NCI-H1417 (cell line): ENCODE data around the gene NEK10.

Source experiments
- DNase-seq, 3 experiments: peaks; one replicate each; lab custom pipeline; 2025; lab: John Stamatoyannopoulos, UW

NEK10 gene

DNA sequence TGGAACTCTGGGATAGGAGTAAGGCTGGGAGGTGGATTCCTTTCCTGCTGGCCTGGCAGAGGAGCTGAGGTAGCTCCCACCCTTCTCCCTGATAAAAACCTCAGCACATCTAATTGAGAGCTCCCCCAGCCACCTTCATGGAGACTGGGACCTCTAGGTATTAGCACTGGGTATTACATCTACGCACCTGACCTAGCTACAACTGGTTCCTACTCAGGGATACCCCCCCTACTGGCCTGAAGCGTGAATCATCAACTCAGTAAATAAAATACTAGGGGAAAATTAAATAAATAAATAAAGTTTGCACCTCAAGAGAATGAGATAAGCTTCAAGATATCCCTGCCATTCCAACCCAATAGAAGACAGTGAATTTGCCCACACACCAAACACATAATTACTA lies 140.4 kb downstream of the NEK10 start:
- no peak for DNase-seq

DNA sequence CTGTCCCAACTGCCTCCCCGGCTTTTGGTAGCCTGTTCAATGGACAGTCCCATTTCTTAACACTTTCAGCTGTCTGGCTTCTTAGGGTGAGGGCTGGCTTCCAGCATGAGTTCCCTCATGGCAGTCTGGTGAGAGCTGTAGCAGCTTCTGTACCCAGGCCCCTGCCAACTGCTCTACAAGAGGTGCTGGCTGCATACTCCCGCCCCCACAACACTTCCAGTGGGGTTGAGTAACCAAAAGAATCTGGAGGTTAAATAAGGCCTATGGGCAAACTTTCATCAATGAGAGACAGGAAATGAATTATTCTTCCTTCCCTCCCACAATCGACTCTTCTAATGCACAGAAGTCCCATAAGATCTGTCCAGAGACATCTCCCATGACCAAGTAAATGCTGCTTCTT lies 145.0 kb downstream of the NEK10 start:
- DNase-seq = no peak

GRCh38 chr3:27221264-27221932 lies 147.8 kb downstream of the NEK10 start:
- DNase-seq = no peak

DNA sequence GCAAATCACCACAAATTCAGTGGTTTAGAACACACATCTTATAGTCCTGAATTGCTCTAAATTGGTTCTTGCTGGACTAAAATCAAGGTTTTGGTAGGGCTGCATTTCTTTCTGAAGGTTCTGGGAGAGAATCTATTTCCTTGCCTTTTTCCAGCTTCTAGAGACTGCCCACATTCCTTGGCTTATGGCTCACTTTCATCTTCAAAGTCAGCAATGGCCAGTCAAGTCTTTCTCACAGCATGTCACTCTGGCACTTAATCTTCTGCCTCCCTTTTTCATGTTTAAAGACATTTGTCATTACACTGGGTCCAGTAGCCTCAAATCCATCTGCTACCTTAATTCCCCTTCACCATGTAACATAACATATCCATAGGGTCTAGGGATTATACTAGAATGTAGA lies 149.0 kb downstream of the NEK10 start:
- no peak for DNase-seq

DNA sequence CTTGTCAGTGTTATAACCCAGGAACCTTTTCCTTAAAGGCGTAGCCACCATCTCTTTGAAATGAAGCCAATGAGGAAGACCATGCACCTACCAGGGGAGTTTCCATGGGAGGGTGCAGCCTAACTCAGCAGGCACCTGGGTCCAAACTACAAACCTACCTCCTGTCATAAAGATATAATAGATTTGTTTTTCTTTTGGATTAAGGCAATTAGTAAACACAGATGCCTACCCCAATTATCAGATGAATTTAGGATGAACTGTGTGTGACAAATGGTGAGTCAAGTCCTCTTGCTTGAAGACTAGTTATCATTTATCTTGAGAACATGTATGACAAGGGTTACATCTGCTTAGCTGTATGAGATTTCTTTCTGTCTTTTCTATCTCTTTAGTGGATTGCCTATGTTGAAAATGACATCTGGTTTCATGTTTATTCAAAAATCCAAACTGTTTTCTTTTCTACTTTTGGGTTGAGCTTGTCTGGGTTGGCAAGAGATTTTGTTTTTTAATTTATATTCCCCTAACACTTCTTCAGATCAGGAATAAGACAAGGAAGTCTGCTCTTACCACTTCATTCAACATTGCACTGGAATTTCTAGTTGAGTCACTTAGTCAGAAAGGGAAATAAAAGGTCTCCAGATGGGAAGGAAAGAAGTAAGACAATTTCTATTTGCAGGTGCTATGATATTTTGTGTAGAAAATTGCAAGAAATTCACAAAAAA lies 149.9 kb downstream of the NEK10 start:
- no peak for DNase-seq

GRCh38 chr3:27216955-27217552 lies 152.1 kb downstream of the NEK10 start:
- no peak for DNase-seq

- DNase-seq = no peak
Observed at GRCh38 chr3:27216295-27216855, 152.8 kb downstream of the NEK10 start.

- no peak for DNase-seq
Observed at GRCh38 chr3:27213450-27213849, 155.7 kb downstream of the NEK10 start.

GRCh38 chr3:27209617-27210264 lies 159.4 kb downstream of the NEK10 start:
- DNase-seq = no peak

DNA sequence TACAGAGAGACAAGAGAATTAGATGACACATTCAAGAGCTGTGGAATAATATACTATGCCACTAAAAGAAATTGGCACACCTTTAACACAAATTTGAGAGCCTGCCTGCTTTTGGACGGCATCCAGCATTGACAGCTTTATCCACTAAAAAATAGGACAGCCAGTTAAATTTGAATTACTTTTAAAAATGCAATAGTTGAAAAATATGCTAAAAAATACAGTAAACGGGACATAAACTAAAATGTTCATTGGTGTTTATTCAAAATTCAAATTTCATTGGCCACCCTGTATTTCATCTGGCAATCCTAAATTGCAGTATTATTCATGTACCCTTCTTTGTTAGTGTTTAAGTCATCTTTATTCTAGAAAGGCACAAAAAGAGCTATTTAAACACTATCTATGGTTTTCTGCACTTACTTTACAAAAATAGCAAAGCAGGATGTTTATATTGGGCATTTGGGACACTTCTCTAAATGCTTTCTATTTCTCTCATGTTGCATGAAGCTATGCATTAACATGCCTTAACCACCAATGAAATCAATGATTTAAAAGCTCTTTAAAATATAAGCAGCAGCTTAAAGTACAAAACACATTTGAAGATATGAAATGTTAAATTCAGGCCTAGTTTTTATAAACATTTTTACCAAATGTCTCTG lies 160.1 kb downstream of the NEK10 start:
- DNase-seq = no peak

DNA sequence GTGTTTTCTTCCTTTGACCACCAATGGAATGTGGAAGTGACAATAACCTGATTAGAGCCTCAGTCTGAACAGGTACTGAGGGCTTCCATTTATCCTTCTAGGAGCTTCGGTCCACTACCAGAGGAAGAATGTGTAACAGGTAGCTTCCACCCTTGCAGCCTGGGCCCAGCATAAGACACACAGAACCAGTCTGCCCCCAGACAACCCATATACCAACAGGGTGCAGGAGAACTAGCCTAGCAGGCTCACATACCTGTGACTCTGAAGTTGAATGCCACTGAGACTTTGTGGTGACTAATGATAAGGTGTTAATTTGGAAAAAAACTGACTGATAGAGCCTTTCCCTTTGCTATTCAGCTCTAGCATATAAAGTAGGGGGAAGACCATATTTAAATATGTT lies 166.2 kb downstream of the NEK10 start:
- no peak for DNase-seq

DNA sequence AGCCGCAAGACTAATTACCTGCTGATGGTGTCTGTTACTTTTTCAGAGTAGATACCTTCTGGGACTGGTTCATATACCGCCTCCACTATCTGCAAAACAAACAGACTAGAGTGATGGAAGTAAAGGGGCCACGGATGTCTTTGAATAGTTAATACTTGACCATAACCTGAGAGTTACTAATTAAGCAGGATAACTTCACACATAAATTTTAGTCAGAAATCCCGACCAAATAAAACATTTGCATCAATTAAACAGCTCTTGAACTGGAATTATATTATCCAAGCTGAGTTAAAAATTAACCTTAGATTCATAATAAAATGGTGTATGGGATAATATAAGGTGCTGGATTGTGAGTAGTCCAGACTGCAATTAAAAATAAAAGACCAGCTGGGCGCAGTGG lies 167.7 kb downstream of the NEK10 start:
- no peak for DNase-seq

DNA sequence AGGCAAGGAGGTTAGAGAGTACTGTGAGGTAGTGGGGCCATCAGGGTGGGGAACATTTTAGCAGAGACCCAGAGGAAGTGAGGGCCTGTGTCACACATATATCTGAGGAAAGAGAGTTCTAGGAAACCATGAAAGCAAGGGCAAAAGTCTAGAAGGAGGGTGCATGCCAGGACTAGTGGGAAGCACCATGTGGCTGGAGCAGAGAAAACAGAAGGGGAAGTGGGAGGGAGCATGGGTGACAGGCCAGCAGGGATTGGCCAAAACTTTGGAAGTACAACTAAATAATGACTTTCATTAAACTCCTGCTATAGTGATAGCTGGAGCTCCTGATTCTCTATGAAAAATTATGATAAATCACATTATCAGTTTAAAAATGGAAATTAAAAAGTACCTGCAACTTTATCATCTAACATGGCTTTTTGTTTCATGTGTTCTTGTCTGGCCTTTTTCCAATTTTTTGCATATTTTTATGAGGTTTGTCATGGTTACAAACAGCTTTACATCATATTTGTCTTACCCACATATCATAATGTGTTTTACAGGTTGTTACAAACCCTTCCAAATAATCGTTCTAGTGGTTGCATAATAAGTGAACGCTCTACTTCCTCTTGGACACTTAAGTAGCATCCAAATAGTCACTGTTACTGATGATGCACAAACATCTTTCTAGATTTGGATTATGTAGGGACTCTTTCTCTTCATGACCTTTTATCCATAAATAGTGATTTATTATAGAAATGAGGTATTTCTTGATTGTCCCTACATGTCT lies 168.3 kb downstream of the NEK10 start:
- DNase-seq = no peak

DNA sequence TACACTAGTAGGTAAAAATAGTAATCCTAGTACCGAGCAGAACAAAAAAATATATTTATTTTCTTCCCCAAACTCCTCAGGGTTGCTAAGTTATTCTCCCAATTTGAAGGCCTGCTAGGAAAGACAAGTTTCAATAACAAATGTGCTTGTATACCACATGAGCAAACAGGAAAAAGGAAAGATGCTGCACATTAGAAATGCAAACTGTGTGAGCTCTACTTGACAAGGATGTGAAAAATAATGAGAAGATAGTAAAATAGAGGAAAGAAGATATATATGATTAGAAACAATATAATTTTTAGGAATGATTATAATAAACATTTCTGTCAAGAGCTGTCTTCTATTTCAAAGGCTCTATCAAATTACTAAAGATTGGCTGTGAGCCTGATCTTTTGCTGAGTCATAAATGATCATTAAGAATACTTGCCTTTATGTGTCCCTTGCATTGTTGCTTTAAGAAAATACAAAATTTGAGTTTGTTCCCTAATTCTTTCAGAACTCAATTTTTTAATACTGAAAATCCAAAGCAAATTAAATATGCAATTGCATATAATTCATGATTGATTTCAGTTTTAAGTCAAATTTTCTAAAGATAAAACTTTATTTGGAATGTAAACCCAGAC lies 174.2 kb downstream of the NEK10 start:
- DNase-seq = peak in 1 of 3 experiments; percentile 35

DNA sequence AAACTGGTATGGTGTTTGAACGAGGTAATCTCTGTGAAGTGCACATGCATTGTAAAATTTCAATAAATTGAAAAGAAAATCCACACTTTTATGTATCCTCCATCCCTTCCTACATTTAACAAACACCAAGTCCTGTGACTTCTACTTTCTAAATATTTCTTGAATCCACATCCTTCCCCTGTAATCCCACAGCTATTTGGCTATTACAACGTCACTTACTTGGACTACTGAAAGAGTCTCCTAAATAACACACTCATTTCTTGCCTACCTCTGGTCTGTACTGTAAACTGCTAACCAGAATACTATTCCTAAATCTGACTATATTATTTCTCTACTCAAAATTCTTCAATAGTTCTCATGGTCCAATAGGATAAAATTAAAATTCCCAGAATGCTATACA lies 176.1 kb downstream of the NEK10 start:
- DNase-seq = no peak

DNA sequence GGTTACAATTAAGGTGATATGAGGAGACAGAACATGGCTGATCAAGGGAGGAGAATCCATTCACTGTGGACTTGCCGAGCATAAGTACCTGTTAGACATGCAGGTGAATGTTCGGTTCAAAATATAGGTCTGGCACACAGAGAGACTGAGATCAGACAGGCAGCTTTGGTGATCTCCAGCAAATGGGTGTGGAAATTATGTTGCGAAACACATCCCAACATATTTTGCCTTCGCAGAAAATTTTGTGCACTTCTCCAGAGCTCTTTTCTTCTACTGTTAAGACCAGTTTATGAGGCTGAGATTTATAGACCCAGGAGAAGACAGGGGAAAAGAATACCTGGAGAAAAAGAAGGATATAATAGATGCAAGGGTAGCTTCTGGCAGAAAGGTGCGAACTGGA lies 183.2 kb downstream of the NEK10 start:
- no peak for DNase-seq

DNA sequence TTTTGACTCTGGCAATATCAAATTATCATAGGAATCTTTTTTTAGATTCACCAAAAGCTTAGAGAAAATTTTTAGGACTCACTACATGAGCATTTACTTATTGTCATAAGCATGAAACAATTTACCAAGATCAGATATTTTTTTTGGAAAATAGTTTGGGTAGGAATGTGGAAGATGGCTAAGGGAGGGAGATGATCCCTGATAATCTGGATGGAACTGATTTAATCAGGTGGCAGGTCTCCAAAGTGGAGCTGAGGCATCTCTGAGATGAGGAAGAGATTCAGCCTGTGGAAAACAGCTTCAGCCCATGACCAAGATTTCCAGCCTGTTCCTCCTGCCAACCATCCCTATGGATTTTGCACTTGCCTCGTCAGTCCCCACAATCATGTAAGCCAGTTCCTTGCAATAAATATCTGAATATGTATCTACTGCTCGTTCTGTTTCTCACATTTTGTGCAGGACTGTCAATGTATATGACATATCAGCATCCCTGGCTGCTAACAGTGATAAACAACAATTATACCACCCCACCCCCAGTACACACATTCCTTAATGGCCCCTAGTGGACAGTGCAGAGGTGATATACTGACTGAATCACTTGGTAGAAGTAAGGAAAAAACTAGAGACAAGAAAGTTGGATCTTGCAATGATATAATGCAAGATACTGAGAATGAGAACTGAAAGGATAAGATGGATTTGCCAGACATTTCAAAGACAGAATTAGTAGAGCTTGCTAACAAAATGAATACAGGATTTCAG lies 183.8 kb downstream of the NEK10 start:
- no peak for DNase-seq

DNA sequence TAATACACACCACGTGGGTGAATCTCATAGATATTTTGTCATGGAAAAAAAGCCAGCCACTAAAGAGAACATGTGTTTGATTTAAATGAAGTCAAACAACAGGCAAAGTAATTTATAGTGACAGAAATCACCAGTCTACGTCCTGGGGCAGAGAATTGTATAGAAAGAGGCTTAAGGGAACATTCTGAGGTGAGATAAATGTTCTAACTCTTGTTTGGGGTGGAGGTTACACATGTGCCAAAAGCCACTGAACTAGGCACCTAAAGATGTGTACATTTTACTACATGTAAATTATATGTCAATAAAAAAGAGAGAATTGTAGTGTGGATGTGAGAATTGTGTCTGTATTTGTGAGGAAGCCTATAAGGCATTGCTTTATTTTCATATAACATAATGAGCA lies 184.9 kb downstream of the NEK10 start:
- no peak for DNase-seq

GRCh38 chr3:27176256-27176655 lies 192.9 kb downstream of the NEK10 start:
- DNase-seq = no peak

DNA sequence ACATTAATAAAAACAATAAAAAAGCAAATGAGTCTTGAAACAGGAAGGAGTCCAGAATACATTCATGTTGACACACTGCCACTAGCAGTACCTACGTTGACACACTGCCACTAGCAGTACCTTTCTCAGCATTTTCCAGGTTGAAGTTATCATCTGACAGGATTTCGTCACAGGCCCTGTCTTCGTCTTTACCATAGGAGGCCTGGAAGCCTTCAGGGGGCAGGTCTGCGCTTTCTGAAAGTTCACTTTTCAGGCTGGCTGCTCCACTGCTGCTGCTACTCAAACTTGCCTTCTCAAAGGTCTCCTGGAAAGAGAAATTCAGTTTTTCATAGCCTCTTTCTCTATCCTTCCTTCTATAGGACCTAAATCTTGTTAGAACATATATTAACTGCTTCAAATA lies 194.7 kb downstream of the NEK10 start:
- DNase-seq = no peak
